ENCODE results near the gene CNTN3. TPM values are rescaled to one million over a fixed set of nuclear protein-coding genes. Genes with fewer than 3 reads are reported as not detected.

CNTN3 gene
- total RNA-seq, 2 experiments from 2014 or later: not detected

DNA sequence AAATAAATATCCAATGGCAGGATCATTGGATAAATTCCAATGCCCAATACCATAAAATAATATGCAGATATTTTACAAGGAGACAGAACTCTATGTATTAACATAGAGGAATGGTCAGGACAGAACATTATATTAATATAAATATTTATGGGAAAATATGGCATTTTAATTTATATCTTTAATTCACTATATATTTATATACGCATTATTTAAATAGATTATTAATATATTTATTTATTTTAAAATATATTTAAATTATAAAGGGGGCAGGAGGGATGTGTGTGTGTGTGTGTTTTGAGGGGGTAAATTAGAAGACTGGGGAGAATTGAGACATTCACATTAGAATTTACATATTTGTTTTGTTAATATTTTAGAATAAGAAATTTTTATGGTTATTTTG is 31.6 kb upstream of the CNTN3 start:
- no peaks in the 10 kb centered on the region for H3K4me1 ChIP-seq (ENCODE audit: insufficient read depth, low read length, poor library complexity, severe bottlenecking)
- no TSS peak for BruUV-seq (replicated peaks)
- H3K4me2 ChIP-seq (ENCODE audit: low read length): no peak overlapping the region
- H3K9me3 ChIP-seq (ENCODE audit: low read length): no peaks in the 10 kb centered on the region
- POLR2A ChIA-PET: no interaction called here
- CTCF ChIA-PET (ENCODE audit: unreplicated experiment): no interaction called here
- no peaks in the 10 kb centered on the region for H4K20me1 ChIP-seq (ENCODE audit: insufficient read depth, low read length)
- H3K4me3 ChIP-seq (ENCODE audit: low read depth, low read length, poor library complexity, severe bottlenecking): no peak overlapping the region
- no peaks in the 10 kb centered on the region for H3K9me2 ChIP-seq (ENCODE audit: insufficient read depth, low read length)
- H3K36me3 ChIP-seq (ENCODE audit: insufficient read depth, low read length): no peaks in the 10 kb centered on the region
- no peaks in the 10 kb centered on the region for H3K79me2 ChIP-seq (ENCODE audit: insufficient read depth, low read depth, low read length)
- no peak for TF ChIP-seq EZH2phosphoT487 (IDR thresholded peaks at IDR 0.05; ENCODE audit: borderline replicate concordance, low read depth, low read length)
- TF ChIP-seq, protein P1, sequence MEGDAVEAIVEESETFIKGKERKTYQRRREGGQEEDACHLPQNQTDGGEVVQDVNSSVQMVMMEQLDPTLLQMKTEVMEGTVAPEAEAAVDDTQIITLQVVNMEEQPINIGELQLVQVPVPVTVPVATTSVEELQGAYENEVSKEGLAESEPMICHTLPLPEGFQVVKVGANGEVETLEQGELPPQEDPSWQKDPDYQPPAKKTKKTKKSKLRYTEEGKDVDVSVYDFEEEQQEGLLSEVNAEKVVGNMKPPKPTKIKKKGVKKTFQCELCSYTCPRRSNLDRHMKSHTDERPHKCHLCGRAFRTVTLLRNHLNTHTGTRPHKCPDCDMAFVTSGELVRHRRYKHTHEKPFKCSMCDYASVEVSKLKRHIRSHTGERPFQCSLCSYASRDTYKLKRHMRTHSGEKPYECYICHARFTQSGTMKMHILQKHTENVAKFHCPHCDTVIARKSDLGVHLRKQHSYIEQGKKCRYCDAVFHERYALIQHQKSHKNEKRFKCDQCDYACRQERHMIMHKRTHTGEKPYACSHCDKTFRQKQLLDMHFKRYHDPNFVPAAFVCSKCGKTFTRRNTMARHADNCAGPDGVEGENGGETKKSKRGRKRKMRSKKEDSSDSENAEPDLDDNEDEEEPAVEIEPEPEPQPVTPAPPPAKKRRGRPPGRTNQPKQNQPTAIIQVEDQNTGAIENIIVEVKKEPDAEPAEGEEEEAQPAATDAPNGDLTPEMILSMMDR (conservative IDR thresholded peaks at IDR 0.05; ENCODE audit: low read length): no peak
- DNase-seq (ENCODE audit: low spot score): no peak
- intact Hi-C loops (cut with micrococcal nuclease; ENCODE audit: unreplicated experiment): no loop called here
- H3K27ac ChIP-seq (ENCODE audit: low read depth, low read length, poor library complexity, severe bottlenecking): no peak overlapping the region
- H2AFZ ChIP-seq (ENCODE audit: low read length): no peak overlapping the region

DNA sequence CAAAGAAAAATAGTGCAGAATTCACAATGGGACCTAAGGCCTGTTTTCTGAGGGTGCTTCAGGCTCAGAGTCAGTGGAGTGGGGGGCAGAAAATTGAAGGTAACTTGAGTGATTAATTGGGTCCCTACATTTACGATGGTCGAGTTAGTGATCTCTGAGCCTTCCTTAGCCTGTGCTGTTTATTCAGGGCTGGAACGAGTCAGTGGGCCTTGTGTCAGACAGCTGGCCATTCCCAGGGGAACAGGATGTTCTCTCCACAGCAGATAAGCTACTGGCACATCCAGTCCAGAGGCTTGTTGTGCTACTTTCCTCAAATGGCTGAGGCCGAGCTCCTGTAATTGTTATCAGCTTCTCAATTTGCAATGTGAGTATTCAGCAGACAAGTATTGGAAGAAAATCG is 29.2 kb upstream of the CNTN3 start:
- no peaks in the 10 kb centered on the region for H3K9me2 ChIP-seq (ENCODE audit: insufficient read depth, low read length)
- BruUV-seq (replicated peaks): no TSS peak
- no peaks in the 10 kb centered on the region for H3K36me3 ChIP-seq (ENCODE audit: insufficient read depth, low read length)
- no peaks in the 10 kb centered on the region for H3K4me1 ChIP-seq (ENCODE audit: insufficient read depth, low read length, poor library complexity, severe bottlenecking)
- H3K9me3 ChIP-seq (ENCODE audit: low read length): no peaks in the 10 kb centered on the region
- H3K4me2 ChIP-seq (ENCODE audit: low read length): no peak overlapping the region
- intact Hi-C loops (cut with micrococcal nuclease; ENCODE audit: unreplicated experiment): no loop called here
- no peak for TF ChIP-seq EZH2phosphoT487 (IDR thresholded peaks at IDR 0.05; ENCODE audit: borderline replicate concordance, low read depth, low read length)
- TF ChIP-seq, protein P1 (conservative IDR thresholded peaks at IDR 0.05; ENCODE audit: low read length): no peak
- CTCF ChIA-PET (ENCODE audit: unreplicated experiment): no interaction called here
- POLR2A ChIA-PET: no interaction called here
- no peak overlapping the region for H3K4me3 ChIP-seq (ENCODE audit: low read depth, low read length, poor library complexity, severe bottlenecking)
- no peak for DNase-seq (ENCODE audit: low spot score)
- no peaks in the 10 kb centered on the region for H4K20me1 ChIP-seq (ENCODE audit: insufficient read depth, low read length)
- H3K79me2 ChIP-seq (ENCODE audit: insufficient read depth, low read depth, low read length): no peaks in the 10 kb centered on the region
- no peak overlapping the region for H3K27ac ChIP-seq (ENCODE audit: low read depth, low read length, poor library complexity, severe bottlenecking)
- H2AFZ ChIP-seq (ENCODE audit: low read length): no peak overlapping the region

DNA sequence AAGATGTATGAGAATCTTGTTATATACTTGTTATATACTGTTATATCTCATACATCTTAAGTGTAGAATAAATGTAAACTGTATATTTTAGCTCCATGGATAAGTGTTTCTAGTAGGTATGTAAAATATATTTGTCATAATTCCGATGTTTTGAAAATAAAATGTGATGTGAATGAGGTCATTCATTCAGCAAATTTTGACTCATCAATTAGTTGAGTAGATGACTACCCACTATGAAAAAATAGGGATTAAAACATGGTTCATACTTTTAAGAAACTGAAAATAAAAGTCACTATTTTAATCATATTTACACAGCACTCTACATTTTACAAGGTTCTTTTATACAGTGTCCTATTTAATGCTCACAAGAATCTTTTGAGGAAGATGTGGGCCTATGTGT is 28.4 kb upstream of the CNTN3 start:
- Histone ChIP-seq H3K79me2 (ENCODE audit: insufficient read depth, low read depth, low read length) (no peaks in the 10 kb centered on the region), H3K36me3 (ENCODE audit: insufficient read depth, low read length) (no peaks in the 10 kb centered on the region), H3K4me3 (ENCODE audit: low read depth, low read length, poor library complexity, severe bottlenecking) (no peak overlapping the region), H3K9me3 (ENCODE audit: low read length) (no peaks in the 10 kb centered on the region), H3K4me2 (ENCODE audit: low read length) (no peak overlapping the region), H3K9me2 (ENCODE audit: insufficient read depth, low read length) (no peaks in the 10 kb centered on the region), H2AFZ (ENCODE audit: low read length) (no peak overlapping the region), H4K20me1 (ENCODE audit: insufficient read depth, low read length) (no peaks in the 10 kb centered on the region), H3K27ac (ENCODE audit: low read depth, low read length, poor library complexity, severe bottlenecking) (no peak overlapping the region), H3K4me1 (ENCODE audit: insufficient read depth, low read length, poor library complexity, severe bottlenecking) (no peaks in the 10 kb centered on the region)
- POLR2A ChIA-PET: no interaction called here
- no peak for TF ChIP-seq EZH2phosphoT487 (IDR thresholded peaks at IDR 0.05; ENCODE audit: borderline replicate concordance, low read depth, low read length)
- TF ChIP-seq, protein P1 (conservative IDR thresholded peaks at IDR 0.05; ENCODE audit: low read length): no peak
- CTCF ChIA-PET (ENCODE audit: unreplicated experiment): no interaction called here
- DNase-seq (ENCODE audit: low spot score): no peak
- no TSS peak for BruUV-seq (replicated peaks)
- intact Hi-C loops (cut with micrococcal nuclease; ENCODE audit: unreplicated experiment): no loop called here

Data from OCI-LY7 (cell line).